Measurements from ENCODE around the gene EXD3.

- no peak for TF ChIP-seq POLR2A (IDR thresholded peaks at IDR 0.05)
- TF ChIP-seq CTCF (IDR thresholded peaks at IDR 0.05): no peak
These were observed 151.3 kb downstream of the EXD3 start for GRCh38 chr9:137271696-137272076.
